ENCODE measurements around the gene TNFRSF17. TPM values are rescaled to one million over a fixed set of nuclear protein-coding genes. Genes with fewer than 3 reads are reported as not detected.
"Not testable (repeated sequence)": the region's sequence is repeated elsewhere in the genome, so short reads cannot be mapped to it uniquely, and the experiment has no call there.

The TNFRSF17 gene
- total RNA-seq, 1 donor from 2014 or later = not detected

DNA sequence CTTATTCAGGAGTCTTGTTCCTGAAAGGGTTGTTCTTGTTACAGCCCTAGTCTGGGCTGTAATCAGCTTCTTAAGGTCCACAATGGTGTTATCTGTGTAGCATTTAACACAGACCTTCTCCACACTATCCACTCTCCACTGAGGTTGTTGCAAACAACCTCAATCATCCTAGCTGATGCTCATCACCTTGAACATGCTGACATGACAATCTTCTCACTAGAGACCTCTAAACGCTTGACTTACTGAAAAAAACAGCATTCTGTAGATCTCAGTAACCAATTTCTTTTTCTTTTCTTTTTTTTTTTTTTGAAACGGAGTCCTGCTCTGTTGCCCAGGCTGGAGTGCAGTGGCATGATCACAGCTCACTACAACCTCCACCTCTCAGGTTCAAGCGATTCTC is 3.6 kb downstream of the TNFRSF17 start:
- intact Hi-C loops (cut with micrococcal nuclease) = no loop called here

DNA sequence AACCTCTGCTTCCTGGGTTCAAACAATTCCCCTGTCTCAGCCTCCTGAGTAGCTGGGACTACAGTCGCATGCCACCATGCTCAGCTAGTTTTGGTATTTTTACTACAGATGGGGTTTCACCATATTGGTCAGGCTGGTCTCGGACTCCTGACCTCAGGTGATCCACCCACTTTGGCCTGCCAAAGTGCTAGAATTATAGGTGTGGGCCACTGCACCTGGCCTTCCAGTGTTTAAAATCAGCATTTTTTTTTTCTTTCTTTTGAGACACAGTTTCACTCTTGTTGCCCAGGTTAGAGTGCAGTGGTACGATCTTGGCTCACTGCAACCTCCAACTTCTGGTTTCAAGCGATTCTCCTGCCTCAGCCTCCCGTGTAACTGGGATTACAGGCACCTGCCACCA is 5.3 kb downstream of the TNFRSF17 start:
- intact Hi-C loops (cut with micrococcal nuclease) = not testable (repeated sequence)

DNA sequence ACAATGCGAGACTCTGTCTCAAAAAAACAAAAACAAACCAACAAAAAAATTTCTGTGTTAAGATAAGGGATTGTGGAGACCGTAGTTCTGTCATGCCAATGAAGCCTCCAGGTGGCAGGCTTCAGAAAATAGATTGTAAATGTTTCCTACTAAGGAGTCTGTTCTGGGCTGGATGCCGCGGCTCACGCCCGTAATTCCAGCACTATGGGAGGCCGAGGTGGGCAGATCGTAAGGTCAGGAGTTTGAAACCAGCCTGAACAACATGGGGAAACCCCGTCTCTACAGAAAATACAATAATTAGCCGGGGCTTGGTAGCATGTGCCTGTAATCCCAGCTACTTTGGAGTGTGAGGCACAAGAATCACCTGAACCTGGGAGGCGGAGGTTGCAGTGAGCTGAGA is 7.1 kb downstream of the TNFRSF17 start:
- intact Hi-C loops (cut with micrococcal nuclease) = no loop called here

DNA sequence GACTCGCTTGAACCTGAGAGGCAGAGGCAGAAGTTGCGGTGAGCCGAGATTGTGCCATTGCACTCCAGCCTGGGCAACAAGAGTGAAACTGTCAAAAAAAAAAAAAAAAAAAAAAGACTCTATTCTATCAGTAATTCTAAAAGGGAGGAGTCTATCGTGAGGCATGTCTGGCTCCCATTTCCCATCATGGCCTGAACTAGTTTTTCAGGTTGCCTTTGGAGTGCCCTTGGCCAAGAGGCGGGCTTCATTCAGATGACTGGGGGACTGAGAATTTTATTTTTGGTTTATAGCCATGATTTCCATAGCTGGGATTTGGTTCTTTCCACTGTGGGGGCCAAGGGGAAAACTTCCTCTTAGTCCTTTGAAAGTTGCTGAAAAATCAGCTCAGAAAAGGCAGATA is 8.1 kb downstream of the TNFRSF17 start:
- intact Hi-C loops (cut with micrococcal nuclease) = no loop called here

DNA sequence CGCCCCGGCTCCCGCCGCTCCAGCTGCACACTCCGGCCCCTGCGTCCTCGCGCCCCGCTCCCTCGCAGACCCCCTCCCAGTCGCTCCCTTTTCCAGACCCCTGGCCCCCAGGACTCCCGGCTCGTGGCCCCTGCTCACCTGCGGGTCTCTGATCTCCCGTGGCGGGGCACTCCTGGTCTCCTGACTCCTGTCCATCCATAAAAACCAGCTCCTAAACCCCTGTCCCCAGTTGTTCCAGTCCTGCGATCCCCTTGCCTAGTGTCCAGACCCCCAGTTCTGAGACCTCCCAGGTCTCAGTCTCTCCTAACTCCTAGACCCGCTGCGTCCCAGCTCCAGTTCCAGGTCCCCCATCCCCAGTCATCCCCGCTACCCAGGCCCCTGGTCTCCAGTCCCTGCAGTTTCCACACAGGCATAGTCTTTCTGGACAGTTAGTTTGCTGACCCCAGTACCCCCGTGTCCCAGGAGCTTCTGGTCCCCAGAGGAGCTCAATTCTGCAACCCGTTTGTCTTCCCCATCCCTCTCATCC is 11.9 kb downstream of the TNFRSF17 start:
- intact Hi-C loops (cut with micrococcal nuclease) = loop anchor here (1.0 to 5.0 kb wide), 4 partner anchors 61 to 1034 kb away; partner anchors contain the start of genes DEXI and RSL1D1

DNA sequence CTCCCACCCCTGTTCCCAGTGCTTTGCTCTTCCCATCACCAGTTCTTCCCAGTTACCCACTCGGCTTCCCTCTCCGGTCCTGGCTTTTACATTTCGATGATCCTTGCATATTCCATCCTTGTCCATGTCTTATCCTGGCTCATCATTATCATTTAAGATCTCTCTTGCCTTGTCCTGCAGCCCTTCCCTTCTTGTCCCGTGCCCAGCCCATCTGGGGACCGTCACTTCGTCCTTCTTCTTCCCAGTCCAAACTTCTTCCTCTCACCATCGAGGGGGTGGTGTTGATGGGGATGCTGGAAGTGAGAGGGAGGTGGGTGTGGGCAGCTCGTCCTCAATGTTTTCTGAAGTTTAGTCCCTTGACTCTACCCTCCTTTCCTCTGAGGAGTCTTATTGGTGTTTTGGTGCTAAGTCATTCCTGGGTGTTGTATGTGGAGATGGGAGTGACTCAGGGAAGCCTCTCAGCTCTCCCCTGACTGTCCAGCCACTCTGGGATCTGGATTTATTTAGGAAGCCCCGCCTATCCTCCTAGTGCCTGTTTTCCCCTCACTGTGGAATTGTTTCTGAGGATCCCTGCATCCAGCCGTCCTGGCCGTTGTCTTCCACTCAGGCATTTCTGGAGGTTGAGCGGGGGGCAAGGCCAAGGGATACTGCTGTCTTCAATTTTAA is 12.5 kb downstream of the TNFRSF17 start:
- intact Hi-C loops (cut with micrococcal nuclease) = loop anchor here (2.0 to 5.0 kb wide), 2 partner anchors 100 to 1035 kb away; partner anchors contain the start of gene DEXI

DNA sequence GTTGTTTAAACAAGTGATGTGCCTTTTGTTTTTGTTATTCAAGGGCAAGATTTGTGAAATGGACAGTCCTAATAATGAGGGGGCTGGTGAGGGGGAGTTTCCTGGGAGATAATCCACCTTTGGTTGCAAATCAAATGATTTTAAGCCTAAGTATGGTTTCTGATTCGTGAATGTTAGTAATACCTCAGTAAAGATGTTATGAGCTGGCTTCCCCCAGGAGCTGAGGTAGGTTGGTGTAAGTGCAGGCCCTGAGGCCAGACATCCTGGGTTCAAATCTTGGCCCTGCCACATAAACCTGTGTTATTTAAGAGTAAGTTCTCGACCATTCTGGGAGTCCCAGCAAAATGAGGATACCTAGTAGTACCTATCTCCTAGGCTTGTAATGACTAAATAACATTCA is 13.1 kb downstream of the TNFRSF17 start:
- intact Hi-C loops (cut with micrococcal nuclease) = loop anchor here (5.0 kb wide), 1 partner anchor 99 kb away; no protein-coding TSS in a partner anchor

DNA sequence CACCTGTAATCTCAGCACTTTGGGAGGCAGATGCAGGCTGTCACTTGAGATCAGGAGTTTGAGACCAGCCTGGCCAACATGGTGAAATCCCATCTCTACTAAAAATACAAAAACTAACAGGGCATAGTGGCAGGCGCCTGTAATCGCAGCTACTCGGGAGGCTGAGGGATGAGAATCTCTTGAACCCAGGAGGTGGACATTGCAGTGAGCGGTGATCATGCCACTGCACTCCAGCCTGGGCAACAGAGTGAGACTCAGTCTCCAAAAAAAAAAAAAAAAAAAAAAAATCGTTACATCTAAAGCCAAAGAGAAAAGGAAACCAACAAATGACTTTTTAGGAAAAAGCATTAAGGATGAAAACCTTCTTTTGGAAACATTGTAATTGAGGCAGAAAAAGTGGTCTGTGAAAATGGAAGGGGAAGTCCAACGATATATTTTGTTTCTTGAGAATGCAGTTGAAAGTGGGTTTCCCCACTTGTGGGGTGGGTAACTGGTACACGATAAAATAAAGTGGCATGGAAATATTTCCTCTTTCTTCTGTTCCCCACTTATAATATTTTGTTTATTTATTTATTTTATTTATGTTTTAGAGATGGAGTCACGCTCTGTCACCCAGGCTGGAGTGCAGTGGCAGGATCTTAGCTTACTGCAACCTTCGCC is 14.1 kb downstream of the TNFRSF17 start:
- intact Hi-C loops (cut with micrococcal nuclease) = loop anchor here (5.0 kb wide), 1 partner anchor 98 kb away; no protein-coding TSS in a partner anchor

DNA sequence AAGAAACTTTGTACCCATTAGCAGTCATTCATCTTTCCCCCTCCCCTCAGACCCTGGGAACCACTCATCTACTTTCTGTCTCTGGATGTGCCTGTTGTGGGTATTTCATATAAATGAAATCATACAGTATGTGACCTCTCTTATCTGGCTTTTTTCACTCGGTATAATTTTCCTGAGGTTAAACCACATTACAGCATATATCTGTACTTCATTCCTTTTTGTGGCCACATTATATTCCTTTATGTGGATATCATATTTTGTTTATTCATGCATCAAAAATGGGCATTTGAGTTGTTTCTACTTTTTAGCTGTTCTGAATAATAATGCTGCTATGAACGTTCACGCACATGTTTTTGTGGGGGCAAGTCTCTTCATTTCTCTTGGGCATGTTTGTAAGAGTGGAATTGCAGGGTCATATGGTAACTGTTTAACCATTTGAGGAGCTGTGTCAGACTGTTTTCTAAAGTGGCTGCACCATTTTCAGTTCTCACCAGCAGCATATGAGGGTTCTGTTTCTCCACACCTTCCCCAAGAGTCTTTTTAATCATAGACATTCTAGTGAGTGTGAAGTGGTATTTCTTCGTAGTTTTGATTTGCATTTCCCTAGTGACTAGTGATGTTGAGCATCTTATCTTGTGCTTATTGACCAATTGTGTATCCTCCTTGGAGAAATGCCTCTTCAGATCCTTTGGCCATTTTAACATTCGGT is 15.3 kb downstream of the TNFRSF17 start:
- intact Hi-C loops (cut with micrococcal nuclease) = no loop called here

DNA sequence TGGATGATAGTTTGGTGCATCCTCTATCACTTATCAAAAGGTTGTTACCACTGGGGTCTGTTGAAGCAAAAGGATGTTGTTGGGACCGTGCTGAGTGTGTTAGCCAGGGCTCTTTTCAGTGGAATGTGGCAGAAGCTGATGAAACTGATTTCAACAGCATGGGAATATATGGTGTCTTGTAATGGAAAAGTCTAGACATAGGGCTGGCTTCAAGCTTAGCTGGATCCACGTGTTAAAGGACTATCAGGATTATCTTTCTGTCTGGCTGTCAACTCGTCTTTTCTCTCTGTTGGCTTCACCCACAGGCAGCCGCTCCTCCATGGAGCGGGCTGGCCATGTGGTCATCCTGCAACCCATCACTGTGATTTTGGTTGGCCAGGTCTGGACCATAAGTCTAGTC is 20.2 kb downstream of the TNFRSF17 start:
- intact Hi-C loops (cut with micrococcal nuclease) = no loop called here

DNA sequence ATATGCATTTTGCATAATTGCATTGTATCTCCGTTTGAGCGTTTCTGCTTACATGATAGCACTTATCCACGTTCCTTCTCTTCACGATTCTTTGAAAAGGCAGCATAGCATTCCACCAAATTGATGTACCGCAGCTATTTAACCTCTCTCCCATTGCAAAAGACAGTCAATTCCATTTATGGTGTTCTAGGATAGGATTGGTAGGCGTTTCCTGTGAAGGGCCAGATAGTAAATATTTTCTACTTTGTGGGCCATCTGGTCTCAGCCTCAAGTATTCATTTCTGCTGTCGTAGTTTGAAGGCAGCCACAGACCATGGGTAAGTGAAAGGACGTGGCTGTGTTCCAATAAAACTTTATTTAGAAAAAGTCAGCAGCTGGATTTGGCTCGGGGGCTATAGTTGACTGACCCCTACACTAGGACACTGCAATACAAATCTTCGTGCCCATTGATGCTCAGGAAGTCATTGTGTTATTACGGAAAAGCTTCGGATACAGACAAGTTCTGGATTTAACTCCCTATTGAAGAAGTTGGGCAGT is 21.6 kb downstream of the TNFRSF17 start:
- intact Hi-C loops (cut with micrococcal nuclease) = no loop called here

DNA sequence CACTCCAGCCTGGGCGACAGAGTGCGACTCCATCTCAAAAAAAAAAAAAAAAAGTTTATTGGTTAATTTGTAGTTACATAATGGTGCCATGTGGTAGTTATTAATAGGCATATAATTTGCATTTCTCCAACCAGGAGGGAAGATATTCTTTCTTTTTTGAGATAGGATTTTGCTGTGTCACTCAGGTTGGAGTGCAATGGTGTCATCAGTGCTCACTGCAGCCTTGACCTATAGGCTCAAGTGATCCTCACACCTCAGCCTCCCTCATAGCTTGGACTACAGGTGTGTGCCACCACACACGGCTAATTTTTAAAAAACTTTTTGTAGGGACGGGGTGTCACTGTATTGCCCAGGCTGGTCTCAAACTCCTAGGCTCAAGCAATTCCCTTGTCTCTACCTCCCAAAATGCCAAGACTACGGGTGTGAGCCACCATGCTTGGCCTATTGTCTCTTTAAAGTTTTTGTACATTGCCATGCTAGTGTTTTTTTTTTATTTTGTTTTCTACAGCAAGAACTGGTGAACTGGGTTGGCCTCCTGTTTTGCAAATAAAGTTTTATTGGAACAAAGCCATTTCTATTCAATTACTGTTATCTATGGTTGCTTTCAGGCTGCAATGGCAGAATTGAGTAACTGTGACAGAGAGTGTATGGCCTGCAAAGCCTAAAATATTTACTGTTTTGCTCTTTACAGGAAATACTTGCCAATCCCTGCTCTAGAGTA is 23.4 kb downstream of the TNFRSF17 start:
- intact Hi-C loops (cut with micrococcal nuclease) = no loop called here

DNA sequence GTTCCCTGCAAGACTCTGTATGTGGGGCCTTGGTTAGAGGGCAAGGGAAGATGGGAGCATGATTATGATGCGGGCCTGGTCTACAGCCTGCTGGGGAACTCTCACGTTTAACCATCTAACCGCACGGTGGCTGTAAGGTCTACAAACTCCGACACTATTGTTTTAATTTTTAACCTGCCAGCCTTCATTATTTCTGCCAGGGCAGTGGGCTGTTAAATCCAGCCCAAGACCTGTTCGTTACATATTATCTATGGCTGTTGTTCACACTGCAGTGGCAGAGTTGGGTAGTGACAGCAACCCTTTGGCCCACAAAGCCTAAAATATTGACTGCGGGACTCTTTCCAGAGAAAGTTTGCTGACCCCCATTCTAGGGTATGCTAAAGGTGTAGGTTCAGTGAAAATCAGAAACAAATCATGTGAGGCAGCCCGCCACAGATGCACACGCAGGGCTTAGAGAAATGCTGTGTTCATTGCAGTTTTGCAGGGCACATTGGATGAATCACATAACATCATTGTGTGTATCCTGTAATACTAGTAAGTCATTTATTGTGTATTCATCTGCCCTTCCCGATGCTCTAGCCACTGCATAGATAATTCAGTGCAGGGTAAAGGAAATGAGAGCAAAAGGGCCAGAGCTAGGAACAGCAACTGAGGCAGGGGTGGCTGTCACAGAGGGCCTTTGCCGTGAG is 25.8 kb downstream of the TNFRSF17 start:
- intact Hi-C loops (cut with micrococcal nuclease) = no loop called here

DNA sequence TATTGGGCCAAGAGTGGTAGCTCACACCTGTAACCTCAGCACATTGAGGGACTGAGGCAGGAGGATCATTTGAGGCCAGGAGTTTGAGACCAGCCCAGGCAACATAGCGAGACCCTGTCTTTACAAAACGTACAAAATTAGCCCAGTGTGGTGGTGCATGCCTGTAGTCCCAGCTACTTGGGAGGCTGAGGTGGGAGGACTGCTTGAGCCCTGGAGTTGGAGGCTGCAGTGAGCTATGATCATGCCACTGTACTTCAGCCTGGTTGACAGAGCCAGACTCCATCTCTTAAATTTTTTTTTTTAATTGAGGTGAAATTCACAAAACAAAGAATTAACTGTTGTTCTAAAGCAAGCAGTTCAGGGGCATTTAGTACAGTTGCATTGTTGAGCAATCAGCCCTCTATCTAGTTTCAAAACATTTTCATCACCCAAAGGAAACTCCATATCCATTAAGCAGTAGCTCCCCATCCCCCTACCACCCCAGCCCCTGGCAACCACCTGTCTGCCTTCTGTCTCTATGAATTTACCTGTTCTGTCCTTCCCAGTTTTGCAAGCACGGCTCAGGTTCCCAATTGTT is 27.1 kb downstream of the TNFRSF17 start:
- intact Hi-C loops (cut with micrococcal nuclease) = no loop called here

DNA sequence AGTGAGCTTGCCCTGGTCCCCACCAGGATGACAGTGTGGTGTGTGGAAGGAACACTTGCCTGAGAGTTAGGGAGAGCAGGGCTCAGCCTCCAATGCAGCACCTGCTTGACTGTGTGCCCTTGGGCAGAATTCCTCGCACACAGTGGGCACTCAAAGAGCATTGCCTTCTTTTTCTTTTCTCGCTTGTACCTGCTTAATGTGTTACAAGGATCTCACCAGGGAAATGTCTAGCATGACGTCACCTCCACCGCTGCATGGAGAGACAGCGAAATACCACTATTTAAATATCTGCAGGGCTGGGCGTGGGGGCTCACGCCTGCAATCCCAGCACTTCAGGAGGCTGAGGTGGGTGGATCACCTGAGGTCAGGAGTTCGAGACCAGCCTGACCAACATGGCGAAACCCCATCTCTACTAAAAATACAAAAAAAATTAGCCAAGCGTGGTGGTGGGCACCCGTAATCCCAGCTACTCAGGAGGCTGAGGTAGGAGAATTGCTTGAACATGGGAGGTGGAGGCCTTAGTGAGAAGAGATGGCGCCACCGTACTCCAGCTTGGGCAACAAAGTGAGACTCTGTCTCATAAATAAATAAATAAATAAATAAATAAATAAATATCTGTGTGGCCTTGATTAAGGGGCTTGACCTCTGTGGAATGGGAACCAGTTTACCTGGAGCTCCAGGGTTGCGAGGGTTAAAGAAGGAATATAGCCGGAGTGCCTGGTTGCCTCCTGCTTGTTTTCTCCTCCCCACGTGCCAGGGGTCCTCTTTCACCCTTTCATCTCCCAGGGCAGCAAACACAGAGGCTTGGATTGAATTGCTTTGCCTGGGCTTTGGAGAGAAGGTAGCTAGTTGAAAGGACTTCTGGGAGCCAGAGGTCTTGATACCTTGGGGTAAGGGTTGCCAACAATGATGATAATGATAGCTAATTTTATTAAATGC is 27.8 kb downstream of the TNFRSF17 start:
- intact Hi-C loops (cut with micrococcal nuclease) = no loop called here

DNA sequence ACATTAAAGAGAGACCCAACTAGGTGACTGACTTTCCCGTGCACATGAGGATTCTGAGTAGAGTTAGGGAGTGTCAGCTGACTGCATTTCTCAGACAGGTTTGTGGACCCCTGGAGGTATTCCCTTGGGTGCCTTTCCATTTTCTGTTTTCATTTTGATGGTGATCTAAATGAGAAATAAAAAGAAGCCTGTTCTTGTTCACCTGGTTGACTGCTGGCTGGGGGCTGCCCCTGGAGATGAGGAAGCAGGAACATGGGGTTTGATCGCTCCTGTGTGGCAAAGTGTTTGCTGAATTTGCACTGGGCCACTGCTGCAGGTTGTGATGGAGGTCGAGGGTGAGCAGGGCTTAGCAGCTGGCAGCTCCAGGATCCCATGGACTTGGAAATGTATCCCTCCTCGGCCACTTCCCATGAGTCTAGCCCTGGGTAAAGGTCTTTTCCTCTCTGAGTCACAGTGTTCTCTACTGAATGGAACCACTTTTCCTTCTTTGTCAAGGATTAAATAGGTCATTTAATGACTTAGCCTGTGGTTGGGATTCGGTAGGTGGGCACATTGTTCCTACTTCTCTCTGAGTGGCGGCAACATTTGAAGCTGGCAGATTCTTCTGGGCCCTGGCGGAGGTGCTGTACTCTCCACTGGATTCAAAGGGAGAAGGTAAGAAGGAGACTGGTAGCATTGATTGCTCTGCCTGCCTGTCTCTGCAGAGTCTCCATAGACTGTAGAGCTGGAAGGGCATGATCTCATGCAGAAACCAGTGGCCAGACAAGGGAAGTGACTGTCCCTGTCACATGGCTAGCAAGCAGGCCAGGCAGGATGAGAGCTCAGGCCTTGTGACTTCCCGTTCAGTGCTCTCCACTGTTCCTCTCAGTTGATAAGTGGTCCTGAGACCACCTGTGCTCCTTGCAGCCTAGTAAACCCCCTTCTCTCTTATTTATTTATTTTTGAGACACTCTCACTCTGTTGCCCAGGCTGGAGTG is 29.4 kb downstream of the TNFRSF17 start:
- intact Hi-C loops (cut with micrococcal nuclease) = no loop called here

DNA sequence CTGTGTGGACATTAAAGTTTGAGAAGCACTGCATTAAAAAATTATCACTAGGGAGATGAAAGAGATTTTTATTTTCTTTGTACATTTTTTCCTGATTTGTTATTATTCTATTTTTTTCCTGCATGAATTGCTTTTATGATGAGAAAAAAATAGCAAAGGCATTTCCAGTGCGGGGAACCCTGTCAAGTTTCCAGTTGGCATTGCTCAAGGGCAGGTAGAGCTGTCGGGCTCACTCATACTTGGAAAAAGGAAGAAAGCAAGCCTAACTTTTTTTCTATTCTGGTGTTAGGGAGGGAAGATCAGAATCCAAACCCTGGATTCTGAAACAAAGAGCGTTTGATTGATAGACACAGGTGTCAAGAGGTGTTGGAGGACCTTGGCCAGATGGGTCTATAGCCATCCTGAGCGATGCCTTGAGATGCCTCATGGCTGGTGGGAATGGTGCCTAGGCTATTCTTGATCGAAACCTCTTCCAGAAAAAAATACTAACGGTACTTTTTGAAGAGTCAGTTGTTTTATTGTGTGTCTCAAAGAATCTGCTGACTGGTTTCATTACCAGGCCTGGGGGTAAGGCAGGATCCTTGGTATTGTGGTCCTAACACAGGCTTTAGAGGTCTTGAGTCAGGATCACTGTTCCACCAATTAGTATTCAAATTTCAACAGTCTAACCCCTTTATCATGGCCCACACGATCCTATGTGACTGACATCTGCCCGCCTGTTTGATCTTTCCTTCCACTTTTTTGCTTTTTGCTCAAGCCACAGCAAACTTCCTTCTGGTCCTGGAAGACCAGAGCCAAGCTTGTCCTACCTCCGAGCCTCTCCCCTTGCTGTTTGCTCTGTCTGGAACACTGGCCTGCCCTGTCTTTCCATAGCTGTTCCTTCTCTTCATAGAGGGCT is 31.7 kb downstream of the TNFRSF17 start:
- intact Hi-C loops (cut with micrococcal nuclease) = no loop called here

All from T-helper 2 cell treated with Interferon-gamma antibody and Interleukin-4, amounts not matched to agents 100 ng/mL and 5 ng/mL, for 36 hours (primary cell).